AG09319 (cell line): ENCODE measurements around the gene CHST11.

Source experiments
- DNase-seq: peaks from one replicate; pipeline ENCODE4 v3.0.0-alpha.2; 2010; ENCODE audit warnings: low read depth; ENCODE audit errors: extremely low read depth
- TF ChIP-seq, protein P1 (sequence below): IDR thresholded peaks from 2 replicates; pipeline ENCODE4 v1.5.1; 2011; ENCODE audit warnings: low read depth, mild to moderate bottlenecking, inconsistent platforms, low read length, moderate library complexity

CHST11 gene

DNA sequence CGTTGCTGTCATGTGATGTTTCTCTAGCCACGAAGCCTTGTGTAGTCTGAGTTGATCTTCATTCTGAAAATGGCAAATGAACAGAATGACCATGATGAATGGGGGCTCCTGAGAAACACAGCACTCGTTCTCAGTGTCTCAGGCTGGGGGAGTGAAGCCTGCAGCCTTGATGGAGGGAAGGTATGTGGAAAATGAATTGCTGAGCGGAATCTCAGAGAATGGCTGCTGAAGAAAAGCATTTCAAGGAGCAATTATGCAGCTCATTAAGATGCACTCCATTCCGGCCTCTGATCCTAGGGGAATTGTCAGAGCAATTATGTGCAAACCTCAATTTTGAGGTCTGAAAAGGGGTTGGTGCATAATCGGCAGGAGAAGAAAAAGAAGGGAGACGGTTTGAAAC is 167.1 kb downstream of the CHST11 start:
- no peak for DNase-seq
- TF ChIP-seq, protein P1, sequence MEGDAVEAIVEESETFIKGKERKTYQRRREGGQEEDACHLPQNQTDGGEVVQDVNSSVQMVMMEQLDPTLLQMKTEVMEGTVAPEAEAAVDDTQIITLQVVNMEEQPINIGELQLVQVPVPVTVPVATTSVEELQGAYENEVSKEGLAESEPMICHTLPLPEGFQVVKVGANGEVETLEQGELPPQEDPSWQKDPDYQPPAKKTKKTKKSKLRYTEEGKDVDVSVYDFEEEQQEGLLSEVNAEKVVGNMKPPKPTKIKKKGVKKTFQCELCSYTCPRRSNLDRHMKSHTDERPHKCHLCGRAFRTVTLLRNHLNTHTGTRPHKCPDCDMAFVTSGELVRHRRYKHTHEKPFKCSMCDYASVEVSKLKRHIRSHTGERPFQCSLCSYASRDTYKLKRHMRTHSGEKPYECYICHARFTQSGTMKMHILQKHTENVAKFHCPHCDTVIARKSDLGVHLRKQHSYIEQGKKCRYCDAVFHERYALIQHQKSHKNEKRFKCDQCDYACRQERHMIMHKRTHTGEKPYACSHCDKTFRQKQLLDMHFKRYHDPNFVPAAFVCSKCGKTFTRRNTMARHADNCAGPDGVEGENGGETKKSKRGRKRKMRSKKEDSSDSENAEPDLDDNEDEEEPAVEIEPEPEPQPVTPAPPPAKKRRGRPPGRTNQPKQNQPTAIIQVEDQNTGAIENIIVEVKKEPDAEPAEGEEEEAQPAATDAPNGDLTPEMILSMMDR: no peak

DNA sequence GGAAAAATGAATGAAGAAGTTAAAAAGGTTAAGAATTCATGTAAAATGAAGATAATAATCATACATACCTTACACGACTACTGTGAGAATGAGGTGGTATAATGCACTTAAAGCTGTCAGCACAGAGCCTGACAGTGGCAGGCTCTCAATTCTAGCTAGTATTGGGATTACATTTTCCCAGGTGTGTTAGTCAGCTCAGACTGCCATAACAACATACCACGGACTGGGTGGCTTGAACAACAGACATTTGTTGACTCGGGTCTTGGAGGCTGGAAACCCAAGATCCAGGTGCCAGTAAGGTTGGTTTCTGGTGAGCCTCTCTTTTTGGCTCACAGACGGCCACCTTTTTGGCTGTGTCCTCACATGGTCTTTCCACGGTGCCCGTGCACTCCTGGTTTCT is 167.8 kb downstream of the CHST11 start:
- TF ChIP-seq, protein P1: no peak
- DNase-seq: no peak

DNA sequence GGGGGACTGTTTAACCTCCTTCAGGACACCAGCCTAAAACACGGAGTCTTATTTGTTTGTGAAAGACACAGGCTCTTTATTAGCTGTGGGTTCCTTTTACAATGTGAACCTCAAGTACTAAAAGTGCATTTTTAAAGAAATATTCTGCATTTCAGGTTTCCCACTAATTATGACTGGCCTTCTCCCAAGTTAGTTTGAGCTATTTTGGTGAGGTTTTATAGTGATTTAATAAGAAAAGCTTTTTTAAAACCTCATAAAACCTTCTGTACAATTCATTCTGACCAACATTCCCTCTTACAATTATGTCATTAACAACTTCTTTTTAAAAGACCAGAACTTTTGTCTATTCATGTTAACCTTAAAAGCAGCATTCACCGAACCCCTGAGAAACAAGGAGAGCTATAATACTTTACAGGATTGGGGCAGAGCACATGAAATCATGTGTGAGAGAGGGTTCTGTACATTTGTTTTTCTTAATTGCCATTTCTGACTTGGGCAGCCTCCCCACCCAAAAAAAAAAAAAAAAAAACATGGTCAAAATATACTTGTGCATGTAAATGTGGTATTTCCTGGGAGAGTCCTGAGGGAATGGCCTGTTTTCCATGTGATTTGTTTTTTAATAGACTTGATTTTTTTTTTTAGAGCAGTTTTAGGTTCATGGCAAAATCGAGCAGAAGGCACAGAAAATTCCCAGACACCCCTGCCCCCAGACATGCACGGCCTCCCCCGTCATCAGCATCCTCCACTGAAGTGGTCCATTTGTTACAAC is 169.5 kb downstream of the CHST11 start:
- DNase-seq: no peak
- TF ChIP-seq, protein P1: no peak

DNA sequence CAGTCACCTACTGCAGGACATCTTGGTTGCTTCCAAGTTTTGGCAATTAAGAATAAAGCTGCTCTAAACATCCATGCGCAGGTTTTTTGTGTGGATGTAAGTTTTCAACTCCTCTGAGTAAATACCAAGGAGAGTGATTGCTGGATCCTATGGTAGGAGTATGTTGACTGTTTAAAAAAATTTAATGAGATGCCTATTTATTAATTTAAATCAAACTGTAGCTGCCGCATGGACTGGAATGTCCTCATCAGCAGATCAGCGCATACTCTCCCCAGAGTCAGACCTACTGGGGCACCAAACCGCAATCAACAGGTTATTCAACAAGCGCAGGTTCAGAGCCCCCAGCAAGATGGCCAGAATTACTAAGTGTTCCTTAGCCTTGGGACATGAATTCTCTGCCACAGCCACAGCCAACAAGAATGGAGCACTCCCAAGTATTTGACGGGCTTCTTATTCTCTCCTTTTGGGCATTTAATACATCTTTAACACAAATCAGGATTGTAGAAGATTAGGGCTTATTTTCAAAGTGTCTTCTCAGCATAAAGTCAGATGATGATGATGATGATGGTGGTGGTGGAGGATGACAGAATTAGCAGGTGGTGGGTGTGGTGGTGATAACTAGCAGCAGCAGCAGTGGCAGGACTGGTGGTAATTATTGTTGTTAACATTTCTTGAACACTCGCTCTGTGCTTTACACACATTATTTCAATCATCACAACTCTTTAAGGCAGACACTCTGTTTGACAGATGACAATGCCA is 170.7 kb downstream of the CHST11 start:
- TF ChIP-seq, protein P1: no peak
- no peak for DNase-seq

DNA sequence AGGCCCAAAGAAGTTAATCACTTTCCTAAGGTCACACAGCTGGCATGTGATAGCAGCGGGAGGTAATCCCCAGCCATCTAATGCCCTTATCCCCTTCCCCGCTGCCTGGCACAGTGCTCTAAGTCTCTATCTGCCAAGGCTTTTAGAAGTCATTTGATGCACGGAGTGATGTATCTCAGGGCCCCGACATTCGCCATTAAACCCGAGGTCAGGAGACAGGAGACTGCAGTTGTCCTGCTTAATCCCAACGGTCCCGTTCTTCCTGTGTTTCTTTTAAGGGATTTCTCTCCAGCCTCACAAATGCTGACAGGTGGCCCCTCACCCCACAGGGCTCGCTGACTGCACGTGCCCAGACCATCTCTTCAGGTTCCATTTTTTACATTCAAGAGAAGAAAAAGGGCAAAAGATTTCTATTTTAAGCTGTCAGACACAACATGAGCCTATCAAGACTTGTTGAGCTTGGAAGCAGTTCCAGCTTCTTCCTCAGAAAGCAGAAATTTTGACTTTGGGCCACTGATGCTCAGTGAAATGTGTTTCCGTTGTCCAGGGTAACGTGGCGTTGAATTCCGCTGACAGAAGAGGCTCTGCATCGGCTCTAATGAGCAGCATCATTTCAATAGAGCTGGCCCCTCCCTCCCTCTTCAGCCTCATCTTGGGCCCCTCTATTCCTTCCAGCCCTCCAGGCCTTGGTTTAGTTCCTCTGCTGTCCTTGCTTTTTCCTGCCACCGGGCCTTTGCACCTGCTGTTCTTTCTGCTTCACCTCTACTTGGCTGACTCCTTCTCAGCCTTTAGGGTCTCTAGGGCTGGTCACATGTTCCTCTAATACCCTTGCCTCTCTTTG is 171.5 kb downstream of the CHST11 start:
- TF ChIP-seq, protein P1: no peak
- DNase-seq: no peak

DNA sequence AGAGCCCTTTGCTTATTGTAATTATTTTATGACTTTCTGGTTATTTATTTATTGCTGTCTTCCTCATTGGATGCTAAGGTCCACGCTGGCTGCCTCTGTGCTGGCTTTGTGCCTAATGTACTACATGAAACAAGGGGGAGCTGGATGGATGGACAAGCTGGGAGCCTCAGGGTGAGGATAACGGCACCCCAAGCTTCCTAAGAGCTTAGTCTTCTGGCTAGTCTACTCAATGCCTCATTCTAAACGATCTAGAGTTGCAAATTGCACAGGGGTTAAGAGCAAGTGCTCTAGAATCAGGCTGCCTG is 172.0 kb downstream of the CHST11 start:
- no peak for DNase-seq
- TF ChIP-seq, protein P1: no peak
